A549 (cell line): ENCODE measurements around the gene POLRMT.

ENCODE experiments used
- CEBPB ChIP-seq, 2 experiments: fragments of >200 bp in 1 of 2; sonication (Bioruptor Twin) in 1 of 2; formaldehyde crosslinking in 1 of 2; IDR thresholded peaks; 2 replicates each; pipeline ENCODE4 v1.6.1; 2012 to 2016
- CTCF ChIP-seq: fragments of >200 bp; sonication (Bioruptor Twin); formaldehyde crosslinking; IDR thresholded peaks from 3 replicates; pipeline ENCODE4 v1.5.1; 2016
- EP300 ChIP-seq, 2 experiments: fragments of >200 bp; sonication (Bioruptor Twin); formaldehyde crosslinking; IDR thresholded peaks; 2 replicates in 1 of 2; 3 replicates in 1 of 2; pipeline ENCODE4 v1.6.1; 2016 to 2017
- GATA3 ChIP-seq: IDR thresholded peaks from 2 replicates; pipeline ENCODE4 v1.6.1; 2012; ENCODE audit warnings: borderline replicate concordance
- HOXB5 ChIP-seq: fragments of 250-450 bp; sonication (Bioruptor Pico); IDR thresholded peaks from 2 replicates; pipeline ENCODE4 v1.5.0; 2020; ENCODE audit warnings: mild to moderate bottlenecking, moderate library complexity
- JUN ChIP-seq, 2 experiments: fragments of >200 bp; sonication (Bioruptor Twin); formaldehyde crosslinking; IDR thresholded peaks; 2 replicates in 1 of 2; 3 replicates in 1 of 2; pipeline ENCODE4 v1.6.1; 2016 to 2017
- MYC ChIP-seq: IDR thresholded peaks from 2 replicates; pipeline ENCODE4 v1.6.1; 2012; ENCODE audit warnings: mild to moderate bottlenecking, inconsistent platforms, low read length, improper control_type of control experiment, borderline replicate concordance
- NR3C1 ChIP-seq: fragments of >200 bp; sonication (Bioruptor Twin); formaldehyde crosslinking; IDR thresholded peaks from 3 replicates; pipeline ENCODE4 v1.6.1; 2017
- RAD21 ChIP-seq, 2 experiments: fragments of >200 bp in 1 of 2; sonication (Bioruptor Twin) in 1 of 2; formaldehyde crosslinking in 1 of 2; IDR thresholded peaks in 1 of 2; conservative IDR thresholded peaks in 1 of 2; 2 replicates in 1 of 2; 3 replicates in 1 of 2; pipeline ENCODE4 v1.6.1; 2012 to 2018; ENCODE audit warnings: inconsistent platforms in 1 of 2
- RCOR1 ChIP-seq: fragments of 150-350 bp; IDR thresholded peaks from 2 replicates; pipeline ENCODE4 v1.6.1; 2014; ENCODE audit warnings: antibody characterized with exemption, low read length, low read depth
- RNF2 ChIP-seq: fragments of 200-600 bp; sonication (generic); IDR thresholded peaks from 2 replicates; pipeline ENCODE4 v1.6.1; 2016; ENCODE audit warnings: low read depth, mild to moderate bottlenecking, antibody characterized with exemption, moderate library complexity, borderline replicate concordance
- SMC3 ChIP-seq: fragments of >200 bp; sonication (Bioruptor Twin); formaldehyde crosslinking; IDR thresholded peaks from 3 replicates; pipeline ENCODE4 v1.6.1; 2018; ENCODE audit warnings: inconsistent platforms
- USF2 ChIP-seq: fragments of 450-650 bp; IDR thresholded peaks from 2 replicates; pipeline ENCODE4 v1.6.1; 2014; ENCODE audit warnings: antibody characterized with exemption
- TF ChIP-seq, protein P1 (sequence below): IDR thresholded peaks from 2 replicates; pipeline ENCODE4 v1.6.1; 2012

- TF ChIP-seq RNF2 (no peak), CEBPB (IDR thresholded peaks at IDR 0.05) (no peak), USF2 (no peak), CTCF (no peak), GATA3 (no peak), HOXB5 (CRISPR knock-in tag) (no peak), EP300 (IDR thresholded peaks at IDR 0.05) (no peak), JUN (IDR thresholded peaks at IDR 0.05) (no peak), SMC3 (no peak), RAD21 (conservative IDR thresholded peaks at IDR 0.05 in 1 of 2, IDR thresholded peaks at IDR 0.05 in 1 of 2) (no peak), MYC (no peak), RCOR1 (no peak), NR3C1 (no peak)
- TF ChIP-seq, protein P1, sequence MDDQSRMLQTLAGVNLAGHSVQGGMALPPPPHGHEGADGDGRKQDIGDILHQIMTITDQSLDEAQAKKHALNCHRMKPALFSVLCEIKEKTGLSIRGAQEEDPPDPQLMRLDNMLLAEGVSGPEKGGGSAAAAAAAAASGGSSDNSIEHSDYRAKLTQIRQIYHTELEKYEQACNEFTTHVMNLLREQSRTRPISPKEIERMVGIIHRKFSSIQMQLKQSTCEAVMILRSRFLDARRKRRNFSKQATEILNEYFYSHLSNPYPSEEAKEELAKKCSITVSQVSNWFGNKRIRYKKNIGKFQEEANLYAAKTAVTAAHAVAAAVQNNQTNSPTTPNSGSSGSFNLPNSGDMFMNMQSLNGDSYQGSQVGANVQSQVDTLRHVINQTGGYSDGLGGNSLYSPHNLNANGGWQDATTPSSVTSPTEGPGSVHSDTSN, result no peak
These were observed 32.0 kb downstream of the POLRMT start for GRCh38 chr19:601310-601709.
